Measurements from ENCODE around the gene TCF7L2.

Gene TCF7L2

DNA sequence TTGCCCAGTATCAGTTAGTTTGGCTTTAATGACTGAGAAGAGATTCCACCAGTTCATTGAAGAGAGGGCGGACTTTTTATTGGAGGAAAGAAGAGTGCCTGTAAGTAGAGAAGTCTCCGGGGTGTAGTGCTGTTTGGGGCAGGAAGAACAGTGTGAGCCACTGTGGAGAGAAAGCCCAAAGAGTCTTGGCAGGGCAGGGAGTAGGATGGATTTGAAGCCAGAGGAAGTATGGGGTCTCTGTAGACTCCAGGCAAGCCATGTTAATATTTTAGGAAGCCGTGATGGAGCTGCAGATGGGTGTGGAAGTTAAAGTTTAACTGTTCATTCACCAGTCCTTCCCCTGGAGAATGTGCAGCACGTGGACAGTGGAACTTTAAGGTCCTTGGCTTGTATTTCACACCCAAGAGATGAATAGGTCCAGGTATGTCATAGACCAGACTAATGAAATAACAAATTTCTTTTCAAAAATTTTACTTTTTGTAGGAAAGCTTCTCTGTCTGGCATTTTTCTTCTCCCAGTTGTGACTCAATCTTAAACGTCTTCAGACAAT lies 54.1 kb downstream of the TCF7L2 start:
- TF ChIP-seq, protein P1, sequence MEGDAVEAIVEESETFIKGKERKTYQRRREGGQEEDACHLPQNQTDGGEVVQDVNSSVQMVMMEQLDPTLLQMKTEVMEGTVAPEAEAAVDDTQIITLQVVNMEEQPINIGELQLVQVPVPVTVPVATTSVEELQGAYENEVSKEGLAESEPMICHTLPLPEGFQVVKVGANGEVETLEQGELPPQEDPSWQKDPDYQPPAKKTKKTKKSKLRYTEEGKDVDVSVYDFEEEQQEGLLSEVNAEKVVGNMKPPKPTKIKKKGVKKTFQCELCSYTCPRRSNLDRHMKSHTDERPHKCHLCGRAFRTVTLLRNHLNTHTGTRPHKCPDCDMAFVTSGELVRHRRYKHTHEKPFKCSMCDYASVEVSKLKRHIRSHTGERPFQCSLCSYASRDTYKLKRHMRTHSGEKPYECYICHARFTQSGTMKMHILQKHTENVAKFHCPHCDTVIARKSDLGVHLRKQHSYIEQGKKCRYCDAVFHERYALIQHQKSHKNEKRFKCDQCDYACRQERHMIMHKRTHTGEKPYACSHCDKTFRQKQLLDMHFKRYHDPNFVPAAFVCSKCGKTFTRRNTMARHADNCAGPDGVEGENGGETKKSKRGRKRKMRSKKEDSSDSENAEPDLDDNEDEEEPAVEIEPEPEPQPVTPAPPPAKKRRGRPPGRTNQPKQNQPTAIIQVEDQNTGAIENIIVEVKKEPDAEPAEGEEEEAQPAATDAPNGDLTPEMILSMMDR (IDR thresholded peaks at IDR 0.05), result no peak

DNA sequence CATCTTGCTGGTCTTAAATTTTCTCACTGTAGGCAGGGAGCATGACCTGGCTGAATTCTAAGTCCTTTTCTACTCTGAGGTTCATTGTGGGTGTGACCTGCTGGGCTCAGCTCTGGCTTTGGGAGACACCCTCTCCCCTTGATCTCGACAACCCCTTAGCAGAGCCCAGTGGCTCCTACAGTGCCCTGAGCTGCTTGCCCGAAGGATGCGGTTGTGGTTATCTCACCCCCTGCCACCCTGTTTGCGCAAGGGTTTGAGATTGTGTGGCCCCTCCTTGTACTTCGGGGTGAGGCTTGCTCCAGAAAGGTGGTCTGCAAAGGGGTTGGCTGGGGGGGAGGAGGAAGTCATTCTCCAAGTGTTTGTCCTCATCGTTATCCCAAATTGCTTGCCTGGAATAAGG lies 55.3 kb downstream of the TCF7L2 start:
- TF ChIP-seq, protein P1 (IDR thresholded peaks at IDR 0.05), result no peak

DNA sequence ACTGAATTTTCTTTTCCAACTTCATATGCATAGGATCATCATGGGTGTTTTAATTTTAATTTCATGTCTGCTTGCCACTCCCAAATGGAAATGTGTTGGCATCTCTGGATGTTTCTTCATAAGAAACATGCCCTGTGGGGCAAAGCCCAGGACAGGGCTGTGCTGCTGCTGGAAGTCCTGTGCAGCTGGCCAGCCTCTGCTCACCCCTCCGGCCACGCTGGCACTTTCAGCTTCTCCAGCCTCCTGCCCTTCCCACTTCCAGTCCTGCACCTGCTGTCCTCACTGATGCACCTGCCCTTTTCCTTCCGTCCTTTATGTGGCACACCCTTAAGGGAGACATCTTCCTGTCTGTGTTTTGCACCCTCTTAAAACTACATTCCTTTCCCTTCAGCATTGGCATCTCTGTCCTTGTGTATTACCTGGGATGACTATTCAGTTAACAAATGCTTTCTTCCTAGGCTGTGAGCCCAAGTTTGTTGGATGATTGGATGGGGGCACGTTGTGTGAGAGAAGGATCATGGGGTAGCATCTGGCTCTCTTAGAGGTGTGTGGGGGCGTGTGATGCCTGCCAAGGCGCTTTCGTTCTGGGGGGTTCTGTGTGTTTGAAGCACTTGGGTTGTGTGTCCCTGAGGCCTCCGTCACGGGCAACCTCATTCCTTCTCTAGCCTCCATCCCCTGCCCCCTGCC lies 56.8 kb downstream of the TCF7L2 start:
- TF ChIP-seq, protein P1 (IDR thresholded peaks at IDR 0.05), result no peak

DNA sequence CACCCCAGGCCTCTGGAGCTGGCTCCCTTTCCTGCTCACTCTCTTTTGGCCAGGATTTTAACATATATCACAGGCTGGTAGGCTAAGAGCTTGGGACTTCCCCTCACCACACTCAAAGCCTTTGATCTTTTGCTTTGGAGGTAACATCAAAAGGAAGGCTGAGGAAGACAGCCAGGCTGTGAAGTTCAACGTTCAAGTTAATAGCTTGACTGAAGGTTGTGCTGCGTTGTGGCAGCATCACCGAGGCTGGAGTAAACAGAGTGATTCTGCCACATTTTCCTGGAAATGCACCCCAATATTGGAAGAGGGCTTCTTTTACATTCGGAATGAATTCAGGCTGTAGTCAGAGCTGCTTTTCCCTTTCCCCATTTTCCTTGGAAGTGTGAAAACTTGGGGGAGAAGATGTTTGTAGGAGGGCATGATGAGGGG lies 57.3 kb downstream of the TCF7L2 start:
- TF ChIP-seq, protein P1 (IDR thresholded peaks at IDR 0.05), result no peak

DNA sequence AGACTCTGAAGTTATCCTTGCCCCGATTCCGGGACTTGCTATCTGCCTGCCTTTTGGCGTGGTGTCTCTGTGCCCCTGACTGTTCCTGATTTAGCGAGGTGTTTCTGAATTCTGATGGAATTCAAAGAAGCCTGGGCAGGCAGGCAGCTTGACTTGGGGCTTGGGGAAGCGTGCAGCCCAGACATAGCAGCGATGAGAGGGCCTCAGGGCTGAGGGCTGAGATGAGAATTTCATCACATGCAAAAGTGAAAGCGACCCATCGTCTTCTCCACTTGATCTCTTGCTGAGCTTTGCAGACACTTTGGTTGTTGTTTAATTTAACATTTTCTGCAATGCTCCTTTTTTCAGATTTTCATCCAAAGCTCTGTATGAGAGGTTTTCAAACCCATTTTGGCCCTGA lies 57.8 kb downstream of the TCF7L2 start:
- TF ChIP-seq, protein P1 (IDR thresholded peaks at IDR 0.05), result no peak

DNA sequence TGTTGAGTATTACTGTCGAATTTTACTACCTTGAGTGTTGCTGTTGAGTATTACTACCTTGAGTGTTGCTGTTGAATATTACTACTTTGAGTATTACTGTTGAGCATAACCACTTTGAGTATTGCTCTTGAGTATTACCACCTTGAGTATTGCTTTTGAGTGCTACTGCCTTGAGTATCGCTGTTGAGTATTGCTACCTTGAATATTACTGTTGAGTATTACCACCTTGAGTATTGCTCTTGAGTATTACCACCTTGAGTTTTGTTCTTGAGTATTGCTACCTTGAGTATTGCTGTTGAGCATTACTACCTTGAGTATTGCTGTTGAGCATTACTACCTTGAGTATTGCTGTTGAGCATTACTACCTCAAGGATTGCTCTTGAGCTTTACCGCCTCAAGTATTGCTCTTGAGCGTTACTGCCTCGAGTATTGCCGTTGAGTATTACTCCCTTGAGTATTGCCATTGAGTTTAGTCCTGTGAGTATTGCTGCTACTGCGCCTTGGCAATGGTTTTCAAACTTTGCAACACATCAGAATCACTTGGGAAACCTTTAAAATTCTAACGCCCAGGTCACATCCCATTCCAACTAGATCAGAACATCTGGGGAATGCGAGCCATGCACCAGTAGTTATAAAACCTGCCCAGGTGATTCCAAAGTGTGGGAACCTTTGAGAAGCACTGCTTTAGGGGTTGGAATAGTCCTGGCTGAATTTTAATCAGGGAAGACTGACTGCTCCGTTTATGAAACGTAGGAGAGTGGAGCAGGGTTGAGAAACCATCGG lies 61.7 kb downstream of the TCF7L2 start:
- TF ChIP-seq, protein P1 (IDR thresholded peaks at IDR 0.05), result no peak

DNA sequence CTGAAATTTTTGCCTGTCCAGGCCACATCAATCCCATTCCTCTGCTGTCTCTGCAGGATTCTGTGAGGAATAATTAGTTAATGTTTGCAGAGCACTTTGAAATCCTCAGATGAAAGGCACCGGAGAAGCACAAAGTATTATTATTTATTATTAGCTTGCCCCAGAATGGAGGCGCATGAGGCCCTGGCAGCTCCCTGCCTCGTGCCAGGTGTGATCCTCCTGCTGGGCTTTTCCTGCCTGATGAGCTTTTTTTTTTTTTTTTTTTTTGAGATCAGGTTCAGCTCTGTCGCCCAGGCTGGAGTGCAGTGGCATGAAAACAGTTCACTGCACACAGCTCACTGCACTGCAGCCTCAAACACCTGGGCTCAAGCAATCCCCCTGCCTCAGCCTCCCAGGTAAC lies 65.2 kb downstream of the TCF7L2 start:
- TF ChIP-seq, protein P1 (IDR thresholded peaks at IDR 0.05), result no peak

Measured in LNCAP (cell line).